SK-N-SH treated with all-trans-retinoic acid at 6 μM for 48 hours (cell line): Measurements from ENCODE around the gene SMOC2.

ENCODE experiments used
- ATAC-seq: fragments of 200-7000 bp; cut with Tn5 transposase; 3 replicates; pipeline ENCODE4 v1.9.1; 2020; ENCODE audit warnings: mild to moderate bottlenecking, moderate library complexity
- ARNTL ChIP-seq: fragments of 450-650 bp; formaldehyde crosslinking; IDR thresholded peaks from 2 replicates; pipeline ENCODE4 v1.5.0; 2020; ENCODE audit warnings: low read depth, mild to moderate bottlenecking, moderate library complexity, borderline replicate concordance
- BACH2 ChIP-seq: fragments of 250-450 bp; sonication (Bioruptor Pico); IDR thresholded peaks from 2 replicates; pipeline ENCODE4 v1.9.0; 2021; ENCODE audit warnings: mild to moderate bottlenecking, borderline replicate concordance
- CSDC2 ChIP-seq: fragments of 250-450 bp; sonication (Bioruptor Pico); IDR thresholded peaks from 2 replicates; pipeline ENCODE4 v1.5.0; 2020; ENCODE audit warnings: mild to moderate bottlenecking, moderate library complexity
- ESRRG ChIP-seq: fragments of 250-450 bp; sonication (Bioruptor Pico); IDR thresholded peaks from 2 replicates; pipeline ENCODE4 v1.6.1; 2021; ENCODE audit warnings: mild to moderate bottlenecking
- GLIS3 ChIP-seq: fragments of 250-450 bp; sonication (Bioruptor Pico); IDR thresholded peaks from 2 replicates; pipeline ENCODE4 v1.5.0; 2020; ENCODE audit warnings: mild to moderate bottlenecking, moderate library complexity
- ISL1 ChIP-seq: fragments of 250-450 bp; sonication (Bioruptor Pico); IDR thresholded peaks from 2 replicates; pipeline ENCODE4 v2.1.2; 2022; ENCODE audit warnings: mild to moderate bottlenecking, moderate library complexity
- OSR1 ChIP-seq: fragments of 250-450 bp; sonication (Bioruptor Pico); IDR thresholded peaks from 2 replicates; pipeline ENCODE4 v1.8.0; 2022; ENCODE audit warnings: moderate library complexity, mild to moderate bottlenecking, inconsistent platforms
- RARB ChIP-seq: fragments of 250-450 bp; sonication (Bioruptor Pico); IDR thresholded peaks from 2 replicates; pipeline ENCODE4 v1.8.0; 2021; ENCODE audit warnings: mild to moderate bottlenecking, moderate library complexity
- SNAI2 ChIP-seq: fragments of 250-450 bp; sonication (Bioruptor Pico); IDR thresholded peaks from 2 replicates; pipeline ENCODE4 v1.5.0; 2020; ENCODE audit warnings: mild to moderate bottlenecking, moderate library complexity
- TCF4 ChIP-seq: fragments of 250-450 bp; sonication (Bioruptor Pico); IDR thresholded peaks from 2 replicates; pipeline ENCODE4 v1.8.0; 2021; ENCODE audit warnings: mild to moderate bottlenecking, moderate library complexity, borderline replicate concordance
- ZC3H10 ChIP-seq: fragments of 250-450 bp; sonication (Bioruptor Pico); IDR thresholded peaks from 2 replicates; pipeline ENCODE4 v1.5.1; 2021; ENCODE audit warnings: mild to moderate bottlenecking, moderate library complexity
- ZFP3 ChIP-seq: fragments of 250-450 bp; sonication (Bioruptor Pico); IDR thresholded peaks from 2 replicates; pipeline ENCODE4 v1.5.0; 2020; ENCODE audit warnings: mild to moderate bottlenecking, moderate library complexity
- ZFP30 ChIP-seq: fragments of 450-650 bp; formaldehyde crosslinking; IDR thresholded peaks from 2 replicates; pipeline ENCODE4 v1.5.0; 2022; ENCODE audit warnings: mild to moderate bottlenecking, moderate library complexity
- ZNF565 ChIP-seq: fragments of 450-650 bp; formaldehyde crosslinking; conservative IDR thresholded peaks from 2 replicates; pipeline ENCODE4 v1.5.0; 2020; ENCODE audit warnings: low read depth, mild to moderate bottlenecking, moderate library complexity
- ZNF70 ChIP-seq: fragments of 450-650 bp; formaldehyde crosslinking; IDR thresholded peaks from 2 replicates; pipeline ENCODE4 v1.5.0; 2020; ENCODE audit warnings: mild to moderate bottlenecking, moderate library complexity
- ZNF8 ChIP-seq: fragments of 450-650 bp; formaldehyde crosslinking; IDR thresholded peaks from 2 replicates; pipeline ENCODE4 v1.5.0; 2020; ENCODE audit warnings: mild to moderate bottlenecking, moderate library complexity
- TF ChIP-seq, protein P1 (sequence below): fragments of 250-450 bp; sonication (Bioruptor Pico); IDR thresholded peaks from 2 replicates; pipeline ENCODE4 v1.5.0; 2020; ENCODE audit warnings: mild to moderate bottlenecking, moderate library complexity
- TF ChIP-seq, protein P2 (sequence below): fragments of 250-450 bp; sonication (Bioruptor Pico); IDR thresholded peaks from 2 replicates; pipeline ENCODE4 v1.8.0; 2021; ENCODE audit warnings: low read depth, mild to moderate bottlenecking, moderate library complexity, borderline replicate concordance
- TF ChIP-seq, protein P3 (sequence below): fragments of 250-450 bp; sonication (Bioruptor Pico); IDR thresholded peaks from 2 replicates; pipeline ENCODE4 v1.5.1; 2021; ENCODE audit warnings: mild to moderate bottlenecking, moderate library complexity
- TF ChIP-seq, protein P4 (sequence below): fragments of 250-450 bp; sonication (Bioruptor Pico); IDR thresholded peaks from 2 replicates; pipeline ENCODE4 v1.8.0; 2020; ENCODE audit warnings: mild to moderate bottlenecking, moderate library complexity, borderline replicate concordance
- TF ChIP-seq, protein P5 (sequence below): fragments of 250-450 bp; sonication (Bioruptor Pico); IDR thresholded peaks from 2 replicates; pipeline ENCODE4 v1.5.1; 2020; ENCODE audit warnings: low read depth, mild to moderate bottlenecking, moderate library complexity

Gene SMOC2

DNA sequence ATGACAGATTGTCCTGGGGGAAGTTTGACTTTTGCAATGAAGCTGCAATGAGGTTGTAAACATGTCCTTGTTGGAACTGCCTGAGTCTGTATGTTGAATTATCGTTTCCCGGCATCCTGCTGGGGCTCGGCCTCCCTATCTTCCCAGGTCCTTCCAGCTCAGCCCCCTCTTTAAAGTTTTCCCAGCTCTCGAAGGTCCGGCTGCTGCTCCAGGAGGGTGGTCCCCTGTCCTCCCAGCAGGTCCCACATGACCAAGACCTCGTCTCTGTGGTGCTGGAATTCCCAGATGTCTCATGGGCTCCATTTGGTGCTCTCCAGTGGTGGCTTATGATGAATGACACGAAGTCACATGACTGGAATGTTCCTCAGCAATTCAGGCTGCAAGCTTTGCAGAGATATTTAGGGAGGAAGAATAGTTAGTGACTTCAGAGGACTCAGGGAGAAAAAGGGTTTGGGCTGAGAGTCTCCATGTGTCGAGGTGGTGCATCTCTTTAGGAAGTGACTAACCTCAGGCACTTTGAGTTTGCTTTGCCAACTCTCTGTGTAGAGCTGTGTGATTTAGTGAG is 21.4 kb downstream of the SMOC2 start:
- TF ChIP-seq, protein P1, sequence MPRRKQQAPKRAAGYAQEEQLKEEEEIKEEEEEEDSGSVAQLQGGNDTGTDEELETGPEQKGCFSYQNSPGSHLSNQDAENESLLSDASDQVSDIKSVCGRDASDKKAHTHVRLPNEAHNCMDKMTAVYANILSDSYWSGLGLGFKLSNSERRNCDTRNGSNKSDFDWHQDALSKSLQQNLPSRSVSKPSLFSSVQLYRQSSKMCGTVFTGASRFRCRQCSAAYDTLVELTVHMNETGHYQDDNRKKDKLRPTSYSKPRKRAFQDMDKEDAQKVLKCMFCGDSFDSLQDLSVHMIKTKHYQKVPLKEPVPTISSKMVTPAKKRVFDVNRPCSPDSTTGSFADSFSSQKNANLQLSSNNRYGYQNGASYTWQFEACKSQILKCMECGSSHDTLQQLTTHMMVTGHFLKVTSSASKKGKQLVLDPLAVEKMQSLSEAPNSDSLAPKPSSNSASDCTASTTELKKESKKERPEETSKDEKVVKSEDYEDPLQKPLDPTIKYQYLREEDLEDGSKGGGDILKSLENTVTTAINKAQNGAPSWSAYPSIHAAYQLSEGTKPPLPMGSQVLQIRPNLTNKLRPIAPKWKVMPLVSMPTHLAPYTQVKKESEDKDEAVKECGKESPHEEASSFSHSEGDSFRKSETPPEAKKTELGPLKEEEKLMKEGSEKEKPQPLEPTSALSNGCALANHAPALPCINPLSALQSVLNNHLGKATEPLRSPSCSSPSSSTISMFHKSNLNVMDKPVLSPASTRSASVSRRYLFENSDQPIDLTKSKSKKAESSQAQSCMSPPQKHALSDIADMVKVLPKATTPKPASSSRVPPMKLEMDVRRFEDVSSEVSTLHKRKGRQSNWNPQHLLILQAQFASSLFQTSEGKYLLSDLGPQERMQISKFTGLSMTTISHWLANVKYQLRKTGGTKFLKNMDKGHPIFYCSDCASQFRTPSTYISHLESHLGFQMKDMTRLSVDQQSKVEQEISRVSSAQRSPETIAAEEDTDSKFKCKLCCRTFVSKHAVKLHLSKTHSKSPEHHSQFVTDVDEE (CRISPR knock-in tag) = no peak
- TF ChIP-seq ESRRG (CRISPR knock-in tag) (no peak), ARNTL (CRISPR knock-in tag) (no peak), CSDC2 (CRISPR knock-in tag) (no peak), ZC3H10 (no peak), TCF4 (CRISPR knock-in tag) (no peak), ZNF70 (CRISPR knock-in tag) (no peak), GLIS3 (no peak), ISL1 (CRISPR knock-in tag) (no peak), ZNF565 (CRISPR knock-in tag) (no peak), ZNF8 (no peak), SNAI2 (CRISPR knock-in tag) (no peak), ZFP3 (CRISPR knock-in tag) (no peak), BACH2 (CRISPR knock-in tag) (no peak), RARB (CRISPR knock-in tag) (no peak), OSR1 (CRISPR knock-in tag) (no peak)
- TF ChIP-seq, protein P2, sequence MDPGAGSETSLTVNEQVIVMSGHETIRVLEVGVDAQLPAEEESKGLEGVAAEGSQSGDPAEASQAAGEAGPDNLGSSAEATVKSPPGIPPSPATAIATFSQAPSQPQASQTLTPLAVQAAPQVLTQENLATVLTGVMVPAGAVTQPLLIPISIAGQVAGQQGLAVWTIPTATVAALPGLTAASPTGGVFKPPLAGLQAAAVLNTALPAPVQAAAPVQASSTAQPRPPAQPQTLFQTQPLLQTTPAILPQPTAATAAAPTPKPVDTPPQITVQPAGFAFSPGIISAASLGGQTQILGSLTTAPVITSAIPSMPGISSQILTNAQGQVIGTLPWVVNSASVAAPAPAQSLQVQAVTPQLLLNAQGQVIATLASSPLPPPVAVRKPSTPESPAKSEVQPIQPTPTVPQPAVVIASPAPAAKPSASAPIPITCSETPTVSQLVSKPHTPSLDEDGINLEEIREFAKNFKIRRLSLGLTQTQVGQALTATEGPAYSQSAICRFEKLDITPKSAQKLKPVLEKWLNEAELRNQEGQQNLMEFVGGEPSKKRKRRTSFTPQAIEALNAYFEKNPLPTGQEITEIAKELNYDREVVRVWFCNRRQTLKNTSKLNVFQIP (CRISPR knock-in tag) = no peak
- TF ChIP-seq, protein P3, sequence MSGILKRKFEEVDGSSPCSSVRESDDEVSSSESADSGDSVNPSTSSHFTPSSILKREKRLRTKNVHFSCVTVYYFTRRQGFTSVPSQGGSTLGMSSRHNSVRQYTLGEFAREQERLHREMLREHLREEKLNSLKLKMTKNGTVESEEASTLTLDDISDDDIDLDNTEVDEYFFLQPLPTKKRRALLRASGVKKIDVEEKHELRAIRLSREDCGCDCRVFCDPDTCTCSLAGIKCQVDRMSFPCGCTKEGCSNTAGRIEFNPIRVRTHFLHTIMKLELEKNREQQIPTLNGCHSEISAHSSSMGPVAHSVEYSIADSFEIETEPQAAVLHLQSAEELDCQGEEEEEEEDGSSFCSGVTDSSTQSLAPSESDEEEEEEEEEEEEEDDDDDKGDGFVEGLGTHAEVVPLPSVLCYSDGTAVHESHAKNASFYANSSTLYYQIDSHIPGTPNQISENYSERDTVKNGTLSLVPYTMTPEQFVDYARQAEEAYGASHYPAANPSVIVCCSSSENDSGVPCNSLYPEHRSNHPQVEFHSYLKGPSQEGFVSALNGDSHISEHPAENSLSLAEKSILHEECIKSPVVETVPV = no peak
- TF ChIP-seq, protein P4, sequence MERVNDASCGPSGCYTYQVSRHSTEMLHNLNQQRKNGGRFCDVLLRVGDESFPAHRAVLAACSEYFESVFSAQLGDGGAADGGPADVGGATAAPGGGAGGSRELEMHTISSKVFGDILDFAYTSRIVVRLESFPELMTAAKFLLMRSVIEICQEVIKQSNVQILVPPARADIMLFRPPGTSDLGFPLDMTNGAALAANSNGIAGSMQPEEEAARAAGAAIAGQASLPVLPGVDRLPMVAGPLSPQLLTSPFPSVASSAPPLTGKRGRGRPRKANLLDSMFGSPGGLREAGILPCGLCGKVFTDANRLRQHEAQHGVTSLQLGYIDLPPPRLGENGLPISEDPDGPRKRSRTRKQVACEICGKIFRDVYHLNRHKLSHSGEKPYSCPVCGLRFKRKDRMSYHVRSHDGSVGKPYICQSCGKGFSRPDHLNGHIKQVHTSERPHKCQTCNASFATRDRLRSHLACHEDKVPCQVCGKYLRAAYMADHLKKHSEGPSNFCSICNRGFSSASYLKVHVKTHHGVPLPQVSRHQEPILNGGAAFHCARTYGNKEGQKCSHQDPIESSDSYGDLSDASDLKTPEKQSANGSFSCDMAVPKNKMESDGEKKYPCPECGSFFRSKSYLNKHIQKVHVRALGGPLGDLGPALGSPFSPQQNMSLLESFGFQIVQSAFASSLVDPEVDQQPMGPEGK (CRISPR knock-in tag) = no peak
- TF ChIP-seq, protein P5, sequence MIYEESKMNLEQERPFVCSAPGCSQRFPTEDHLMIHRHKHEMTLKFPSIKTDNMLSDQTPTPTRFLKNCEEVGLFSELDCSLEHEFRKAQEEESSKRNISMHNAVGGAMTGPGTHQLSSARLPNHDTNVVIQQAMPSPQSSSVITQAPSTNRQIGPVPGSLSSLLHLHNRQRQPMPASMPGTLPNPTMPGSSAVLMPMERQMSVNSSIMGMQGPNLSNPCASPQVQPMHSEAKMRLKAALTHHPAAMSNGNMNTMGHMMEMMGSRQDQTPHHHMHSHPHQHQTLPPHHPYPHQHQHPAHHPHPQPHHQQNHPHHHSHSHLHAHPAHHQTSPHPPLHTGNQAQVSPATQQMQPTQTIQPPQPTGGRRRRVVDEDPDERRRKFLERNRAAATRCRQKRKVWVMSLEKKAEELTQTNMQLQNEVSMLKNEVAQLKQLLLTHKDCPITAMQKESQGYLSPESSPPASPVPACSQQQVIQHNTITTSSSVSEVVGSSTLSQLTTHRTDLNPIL (CRISPR knock-in tag) = no peak
- TF ChIP-seq, all 23 proteins: peak for 0
- no peak for ATAC-seq

DNA sequence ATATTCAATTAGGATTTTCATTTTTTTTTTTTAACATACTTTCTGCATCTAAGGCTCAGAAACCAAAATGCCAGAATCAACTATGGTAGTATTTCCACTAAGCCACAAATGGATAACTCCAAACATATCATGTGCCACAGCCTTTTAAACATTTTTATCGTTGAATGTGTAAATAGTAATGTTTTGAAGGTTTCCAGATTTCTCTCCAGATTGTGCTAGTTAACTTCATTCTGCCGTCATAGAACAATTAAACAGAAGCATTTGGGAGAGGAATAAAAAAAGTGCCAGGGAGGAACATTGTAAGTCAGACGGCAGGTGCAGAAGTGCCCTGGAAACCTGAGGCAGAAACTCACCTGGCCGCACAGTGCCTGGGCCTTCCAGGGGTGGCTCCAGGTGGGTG is 23.6 kb downstream of the SMOC2 start:
- no peak for ATAC-seq
- TF ChIP-seq ESRRG (CRISPR knock-in tag) (no peak), SNAI2 (CRISPR knock-in tag) (no peak), ZC3H10 (no peak), ZFP3 (CRISPR knock-in tag) (no peak), ZNF70 (CRISPR knock-in tag) (no peak), CSDC2 (CRISPR knock-in tag) (no peak), TCF4 (CRISPR knock-in tag) (no peak), ISL1 (CRISPR knock-in tag) (no peak), ZFP30 (CRISPR knock-in tag) (no peak), OSR1 (CRISPR knock-in tag) (no peak), GLIS3 (no peak)
- TF ChIP-seq, protein P3 = no peak
- TF ChIP-seq, protein P4 (CRISPR knock-in tag) = no peak
- TF ChIP-seq, protein P1 (CRISPR knock-in tag) = no peak
- TF ChIP-seq, protein P5 (CRISPR knock-in tag) = no peak
